Measurements from ENCODE around the gene UBALD1.

Gene UBALD1

GRCh38 chr16:4613636-4614570 lies 785 bp downstream of the UBALD1 start:
- no peak for DNase-seq

- no peak for DNase-seq
Measured at GRCh38 chr16:4612977-4613635, 1.6 kb downstream of the UBALD1 start.

- DNase-seq: no peak
Measured at GRCh38 chr16:4612474-4612931, 2.2 kb downstream of the UBALD1 start.

GRCh38 chr16:4611337-4612021 lies 3.2 kb downstream of the UBALD1 start:
- DNase-seq: no peak

- no peak for DNase-seq
Measured at GRCh38 chr16:4610011-4611005, 4.4 kb downstream of the UBALD1 start.

GRCh38 chr16:4609200-4610010 lies 5.3 kb downstream of the UBALD1 start:
- no peak for DNase-seq

GRCh38 chr16:4608704-4608980 lies 6.0 kb downstream of the UBALD1 start:
- no peak for DNase-seq

GRCh38 chr16:4607841-4608703 lies 6.6 kb downstream of the UBALD1 start:
- no peak for DNase-seq

GRCh38 chr16:4606354-4606753 lies 8.3 kb downstream of the UBALD1 start:
- no peak for DNase-seq

- DNase-seq: no peak
Measured at GRCh38 chr16:4604401-4604800, 10.3 kb downstream of the UBALD1 start.

GRCh38 chr16:4603624-4604170 lies 11.0 kb downstream of the UBALD1 start:
- DNase-seq: no peak

GRCh38 chr16:4602331-4602730 lies 12.4 kb downstream of the UBALD1 start:
- no peak for DNase-seq

GRCh38 chr16:4601864-4602186 lies 12.9 kb downstream of the UBALD1 start:
- DNase-seq: no peak

GRCh38 chr16:4601036-4601863 lies 13.4 kb downstream of the UBALD1 start:
- DNase-seq: no peak

GRCh38 chr16:4599545-4599944 lies 15.1 kb downstream of the UBALD1 start:
- DNase-seq: no peak

GRCh38 chr16:4599037-4599436 lies 15.7 kb downstream of the UBALD1 start:
- DNase-seq: no peak

- no peak for DNase-seq
Measured at GRCh38 chr16:4597174-4597573, 17.5 kb downstream of the UBALD1 start.

GRCh38 chr16:4594433-4595410 lies 20.0 kb downstream of the UBALD1 start:
- DNase-seq: no peak
